Ectodermal cell (in vitro differentiated cells): ENCODE results near the gene GINS2.

ENCODE experiments used
- H3K27ac ChIP-seq: 2 replicates; pipeline ENCODE4 v1.7.0; 2013; ENCODE audit warnings: mild to moderate bottlenecking, low read depth, low read length; ENCODE audit not compliant: insufficient read depth, poor library complexity, severe bottlenecking
- H3K27me3 ChIP-seq: 2 replicates; pipeline ENCODE4 v1.7.0; 2013; ENCODE audit warnings: mild to moderate bottlenecking, low read length; ENCODE audit not compliant: insufficient read depth, control insufficient read depth, poor library complexity, severe bottlenecking
- H3K36me3 ChIP-seq: one replicate; pipeline ENCODE4 v1.7.0; 2013; ENCODE audit warnings: low read length; ENCODE audit not compliant: control insufficient read depth, insufficient read depth
- H3K4me1 ChIP-seq: one replicate; pipeline ENCODE4 v1.7.0; 2013; ENCODE audit warnings: low read length; ENCODE audit not compliant: control insufficient read depth, insufficient read depth
- H3K4me3 ChIP-seq: 2 replicates; pipeline ENCODE4 v1.7.0; 2013; ENCODE audit warnings: low read depth, low read length, control low read depth; ENCODE audit not compliant: insufficient read depth
- H3K9me3 ChIP-seq: 2 replicates; pipeline ENCODE4 v1.7.0; 2013; ENCODE audit warnings: mild to moderate bottlenecking, low read length, moderate library complexity; ENCODE audit not compliant: control insufficient read depth
- WGBS, 2 experiments: methylation state at CpG; one replicate each; pipeline ENCODE4 v1.1.7; 2013; ENCODE audit warnings: missing lambda C conversion rate in 2 of 2; 5-methylcytosine and 5-hydroxymethylcytosine counted together

The GINS2 gene

DNA sequence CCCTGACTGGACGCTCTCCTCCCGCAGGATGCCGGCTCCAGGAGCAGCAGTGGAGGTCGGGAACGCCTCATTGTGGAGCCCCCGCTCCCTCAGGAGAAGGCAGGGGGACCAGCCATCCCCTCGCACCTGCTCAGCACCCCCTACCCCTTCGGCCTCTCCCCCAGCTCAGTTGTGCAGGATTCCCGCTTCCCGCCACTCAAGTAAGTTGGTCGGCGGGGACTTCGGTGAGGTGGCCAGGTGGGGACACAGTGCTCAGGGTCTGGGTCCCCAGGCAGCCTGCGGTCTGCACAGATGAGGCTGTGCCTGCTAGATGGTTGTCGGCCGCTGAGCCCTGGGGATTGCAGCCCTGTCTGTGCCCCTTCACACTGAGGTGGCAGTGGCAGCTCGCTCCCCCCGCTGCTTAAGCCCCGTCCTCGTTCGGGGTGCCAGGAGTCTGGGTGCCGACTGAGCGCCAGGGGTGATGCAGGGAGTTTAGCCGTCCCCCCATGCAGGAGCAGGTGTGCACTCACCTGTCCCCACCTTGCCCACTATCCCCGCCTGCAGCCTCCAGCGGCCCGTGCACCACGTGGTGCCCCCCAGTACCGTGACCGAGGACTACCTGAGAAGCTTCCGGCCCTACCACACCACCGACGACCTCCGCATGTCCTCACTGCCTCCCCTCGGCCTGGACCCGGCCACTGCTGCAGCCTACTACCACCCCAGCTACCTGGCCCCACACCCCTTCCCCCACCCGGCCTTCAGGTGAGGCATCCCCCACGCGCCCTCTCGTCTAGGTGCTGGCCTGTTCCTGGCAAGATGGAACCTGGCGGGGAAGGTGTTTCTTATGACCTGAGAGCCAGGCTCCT lies 34.3 kb downstream of the GINS2 start:
- WGBS, 2 experiments, result 95% methylated on average over 41 of the region's 41 CpGs
- peaks cover 44% of the 10 kb centered on the region for H3K4me1 ChIP-seq
- no peaks in the 10 kb centered on the region for H3K9me3 ChIP-seq
- no peak overlapping the region for H3K4me3 ChIP-seq
- no peaks in the 10 kb centered on the region for H3K27me3 ChIP-seq
- H3K27ac ChIP-seq, result no peak overlapping the region
- H3K36me3 ChIP-seq, result peaks cover 8% of the 10 kb centered on the region

DNA sequence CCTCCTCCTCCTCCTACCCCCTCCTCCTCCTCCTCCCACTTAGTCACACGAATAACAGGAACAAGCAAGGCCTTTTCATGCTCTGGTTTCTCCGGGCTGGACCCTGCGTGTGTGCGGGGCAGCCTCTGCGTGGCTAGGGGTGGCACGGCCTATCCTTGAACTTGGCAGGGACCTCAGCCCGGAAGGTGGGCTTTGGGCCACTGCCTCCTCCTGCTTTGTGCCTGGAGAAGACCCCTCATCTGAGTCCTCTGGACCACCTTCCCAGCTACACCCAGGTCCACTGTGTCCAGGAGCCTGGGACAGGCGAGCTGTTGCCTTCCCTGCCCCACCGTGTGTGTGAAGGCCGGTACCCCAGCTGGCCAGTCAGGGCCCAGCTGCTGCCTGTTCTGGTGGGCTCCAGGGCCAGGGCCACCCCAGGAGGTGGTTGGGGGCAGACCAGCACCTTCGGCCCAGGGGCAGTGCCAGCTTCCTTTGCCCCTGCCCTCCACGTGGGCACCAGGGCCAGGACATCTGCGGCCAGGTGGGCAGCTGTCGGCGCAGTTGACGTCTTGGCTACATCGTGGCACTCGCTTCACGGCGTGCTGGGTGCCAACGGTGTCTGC lies 35.4 kb downstream of the GINS2 start:
- H3K36me3 ChIP-seq, result peaks cover 8% of the 10 kb centered on the region
- H3K27me3 ChIP-seq, result no peaks in the 10 kb centered on the region
- peaks cover 44% of the 10 kb centered on the region for H3K4me1 ChIP-seq
- WGBS, 2 experiments, result 93% methylated on average over 21 of the region's 21 CpGs
- H3K9me3 ChIP-seq, result no peaks in the 10 kb centered on the region
- no peak overlapping the region for H3K27ac ChIP-seq
- H3K4me3 ChIP-seq, result no peak overlapping the region

DNA sequence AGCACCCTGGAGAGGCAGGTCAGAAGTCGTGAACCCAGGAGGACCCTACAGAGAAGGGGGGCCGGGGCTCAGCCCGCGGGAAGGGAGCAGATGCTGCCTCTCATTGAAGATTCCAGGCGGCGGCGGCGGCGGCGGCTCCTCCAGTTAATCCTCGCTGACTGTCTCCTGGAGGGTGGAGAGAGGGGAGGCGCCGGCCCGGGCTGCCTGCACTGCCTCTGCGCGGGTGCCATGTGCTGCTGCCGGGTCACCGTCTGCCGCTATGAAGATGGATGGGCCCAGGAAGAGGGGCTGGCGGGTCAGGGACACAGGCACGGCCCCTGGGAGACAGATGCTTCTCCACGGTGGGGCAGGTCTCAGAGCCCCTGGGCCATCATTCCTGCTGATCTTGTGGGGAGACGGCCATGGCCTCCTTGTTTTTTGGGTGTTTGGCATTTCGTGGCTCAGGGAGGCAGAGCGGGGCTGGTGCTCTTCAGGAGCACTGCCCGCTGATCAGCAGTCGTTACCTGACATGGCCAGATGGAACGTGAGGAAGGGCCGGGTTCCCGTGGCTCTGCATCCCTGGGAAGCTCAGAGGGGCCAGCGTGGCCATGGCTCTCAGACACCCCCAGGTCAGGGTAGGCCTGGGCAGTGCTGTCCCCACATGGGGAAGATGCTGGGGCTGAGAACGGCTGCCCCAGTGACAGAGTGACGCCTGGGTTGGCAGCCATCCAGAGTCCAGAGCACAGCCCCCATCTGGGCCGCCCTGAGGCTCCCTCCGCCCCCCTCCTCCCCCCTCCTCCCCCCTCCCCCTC lies 36.1 kb downstream of the GINS2 start:
- H3K27me3 ChIP-seq, result no peaks in the 10 kb centered on the region
- peaks cover 44% of the 10 kb centered on the region for H3K4me1 ChIP-seq
- WGBS, 2 experiments, result 69 to 72% methylated on average over 33 of the region's 35 CpGs
- no peak overlapping the region for H3K4me3 ChIP-seq
- peaks cover 5% of the 10 kb centered on the region for H3K36me3 ChIP-seq
- H3K9me3 ChIP-seq, result no peaks in the 10 kb centered on the region
- peak overlapping the region; percentile 62 for H3K27ac ChIP-seq

DNA sequence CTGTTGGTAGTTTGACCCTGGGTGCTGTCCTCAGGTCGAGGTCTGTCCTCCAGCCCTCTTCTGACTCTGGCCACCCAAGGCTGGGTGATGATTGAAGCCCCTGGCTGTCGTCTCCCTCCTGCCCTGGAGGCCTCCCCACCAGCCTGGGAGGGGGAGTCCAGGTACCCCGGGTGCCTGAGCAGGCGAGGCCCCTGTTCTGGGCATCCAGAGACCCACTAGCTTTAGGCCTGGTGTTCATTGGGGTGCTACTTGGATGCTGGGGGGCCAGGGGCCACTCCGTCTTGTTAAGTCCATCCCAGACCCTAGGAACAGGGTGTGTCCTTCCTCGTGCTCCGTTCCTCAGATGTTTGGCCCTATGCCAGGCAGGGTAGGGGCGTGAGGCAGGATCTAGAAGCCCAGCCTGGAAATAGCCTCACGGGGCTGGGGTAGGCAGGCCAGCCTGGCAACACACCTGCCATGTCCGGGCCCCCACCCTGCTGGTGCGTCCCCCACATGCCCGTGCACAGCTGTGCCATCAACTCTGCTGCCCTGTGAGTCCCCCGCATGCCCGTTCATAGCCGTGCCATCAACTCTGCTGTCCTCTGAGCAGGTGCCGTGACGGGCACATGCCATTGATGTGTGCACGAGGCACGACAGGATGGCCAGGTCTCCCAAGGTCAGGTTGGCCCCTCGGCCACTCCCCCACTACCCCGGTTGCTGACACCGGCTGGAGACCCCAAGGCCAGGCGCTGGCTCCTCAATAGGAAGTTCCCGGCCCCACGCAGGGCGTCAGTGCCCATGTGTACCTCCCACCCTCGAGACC lies 36.9 kb downstream of the GINS2 start:
- H3K9me3 ChIP-seq, result no peaks in the 10 kb centered on the region
- 89 to 90% methylated on average over 27 of the region's 27 CpGs for WGBS, 2 experiments
- H3K36me3 ChIP-seq, result peaks cover 5% of the 10 kb centered on the region
- H3K4me1 ChIP-seq, result peaks cover 44% of the 10 kb centered on the region
- peak overlapping the region; percentile 62 for H3K27ac ChIP-seq
- H3K27me3 ChIP-seq, result no peaks in the 10 kb centered on the region
- no peak overlapping the region for H3K4me3 ChIP-seq

DNA sequence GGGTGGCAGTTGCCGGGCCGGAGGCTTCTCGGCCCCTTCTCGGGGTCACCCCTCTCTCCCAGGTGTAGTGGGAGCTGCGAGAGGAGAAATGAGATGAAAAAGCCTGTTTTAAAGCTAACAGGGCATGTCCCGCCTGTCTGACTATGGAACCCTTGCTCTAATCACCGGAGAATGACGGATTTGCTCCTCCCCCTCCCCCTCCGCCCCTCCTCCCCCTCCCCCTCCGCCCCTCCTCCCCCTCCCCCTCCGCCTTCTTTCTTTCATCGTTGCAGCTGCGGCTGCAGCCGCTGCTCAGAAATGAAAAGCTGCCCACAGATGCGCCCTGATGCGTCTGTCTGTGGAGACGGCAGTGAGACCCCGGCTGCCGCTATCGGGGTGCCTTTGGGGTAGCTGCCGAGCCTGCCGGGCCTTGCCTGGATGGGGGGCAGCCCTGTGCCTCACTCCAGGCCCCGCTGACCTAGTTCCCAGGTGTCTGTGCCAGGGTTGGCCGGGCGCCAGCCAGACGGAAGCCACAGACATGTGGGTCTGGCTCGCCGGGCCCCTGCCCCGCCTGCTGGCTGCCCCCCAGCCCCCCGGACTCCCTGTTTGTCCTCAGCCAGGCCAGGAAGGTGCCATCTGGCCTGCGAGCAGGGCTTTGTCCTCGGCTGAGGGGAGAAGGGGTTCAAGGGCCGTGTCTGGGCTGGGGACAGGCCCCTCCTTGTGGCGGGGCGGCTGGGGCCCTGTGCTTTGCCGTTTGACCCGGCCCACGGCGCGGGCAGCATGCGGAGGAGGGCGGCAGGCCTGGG lies 37.7 kb downstream of the GINS2 start:
- peaks cover 44% of the 10 kb centered on the region for H3K4me1 ChIP-seq
- 76 to 79% methylated on average over 35 to 38 of the region's 42 CpGs for WGBS, 2 experiments
- H3K27ac ChIP-seq, result peak overlapping the region; percentile 60

DNA sequence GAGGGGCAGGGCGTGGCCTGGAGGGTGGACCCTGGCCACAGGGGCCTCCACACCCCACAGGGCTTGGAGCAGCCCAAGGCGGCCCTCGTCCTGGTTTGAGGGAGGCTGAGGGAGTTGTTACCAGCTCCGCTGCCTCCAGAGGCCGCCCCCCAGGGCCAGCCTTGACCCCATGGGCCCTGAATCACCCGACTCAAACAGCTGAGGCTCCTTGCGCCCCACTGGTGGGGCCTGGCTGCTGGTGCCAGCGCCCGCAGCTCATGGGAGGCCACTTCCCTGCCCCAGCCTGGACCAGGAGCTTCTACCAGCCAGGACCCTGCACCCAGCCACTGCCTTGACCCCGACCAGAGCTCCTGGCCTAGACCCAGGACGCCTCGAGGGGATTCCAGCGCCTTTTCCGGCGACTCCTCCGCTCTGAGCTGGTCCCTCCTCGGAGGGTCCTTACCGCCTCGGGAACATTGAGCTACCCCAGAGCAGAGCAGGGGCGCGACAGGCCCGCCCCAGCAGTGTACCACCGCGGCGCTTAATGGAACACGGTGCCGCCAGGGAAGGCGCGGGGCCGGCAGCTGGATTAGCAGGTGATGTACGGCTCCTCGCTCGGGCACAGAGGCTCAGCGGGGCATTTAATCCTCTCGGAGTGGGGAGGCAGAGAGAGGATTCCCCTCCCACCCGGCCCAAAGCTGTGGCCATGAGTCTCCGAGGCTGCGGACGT lies 38.5 kb downstream of the GINS2 start:
- H3K9me3 ChIP-seq, result no peaks in the 10 kb centered on the region
- H3K27me3 ChIP-seq, result no peaks in the 10 kb centered on the region
- peak overlapping the region; percentile 55 for H3K27ac ChIP-seq
- H3K4me3 ChIP-seq, result no peak overlapping the region
- H3K4me1 ChIP-seq, result peaks cover 44% of the 10 kb centered on the region
- H3K36me3 ChIP-seq, result no peaks in the 10 kb centered on the region
- 78 to 85% methylated on average over 39 of the region's 39 CpGs for WGBS, 2 experiments

More for the DNA sequence above, 37.7 kb downstream of the GINS2 start:
- Histone ChIP-seq H3K4me3 (no peak overlapping the region), H3K27me3 (no peaks in the 10 kb centered on the region), H3K9me3 (no peaks in the 10 kb centered on the region), H3K36me3 (no peaks in the 10 kb centered on the region)

DNA sequence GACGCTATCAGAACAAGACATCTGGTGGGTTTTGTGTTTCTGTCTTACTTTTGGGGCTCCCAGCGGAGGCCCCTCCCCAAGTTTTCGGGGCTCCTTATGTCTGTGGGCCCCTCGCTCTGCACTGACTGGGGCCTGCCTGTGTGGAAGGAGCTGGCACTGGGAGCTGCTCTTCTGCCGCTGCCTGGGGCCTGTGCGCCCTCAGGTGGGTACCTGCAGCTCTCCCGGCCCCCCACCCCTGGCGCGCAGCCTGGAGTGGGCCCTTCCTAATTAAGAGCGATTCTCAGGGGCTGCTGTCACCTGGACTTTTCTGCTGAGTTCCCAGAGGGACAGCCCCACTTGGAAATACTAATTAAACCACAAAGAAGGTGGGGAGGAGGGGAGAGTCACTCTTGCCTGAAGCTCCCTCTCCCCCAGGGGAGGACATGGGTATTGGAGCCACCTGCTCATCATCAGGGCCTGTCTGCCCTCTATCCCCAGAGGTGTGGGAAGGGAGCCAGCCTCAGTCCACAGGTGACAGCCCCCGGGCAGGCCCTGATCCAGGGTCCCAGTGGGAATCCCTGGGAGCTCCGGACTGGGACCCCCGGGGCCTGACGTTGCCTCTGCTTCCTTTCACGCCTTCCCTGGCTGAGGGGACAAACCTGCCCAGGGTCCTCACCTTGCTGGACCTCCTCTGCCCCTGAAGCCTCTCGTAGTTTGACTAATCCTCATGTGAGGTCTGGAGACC lies 39.2 kb downstream of the GINS2 start:
- H3K27ac ChIP-seq, result no peak overlapping the region
- H3K36me3 ChIP-seq, result no peaks in the 10 kb centered on the region
- H3K4me3 ChIP-seq, result no peak overlapping the region
- 87 to 88% methylated on average over 16 of the region's 16 CpGs for WGBS, 2 experiments
- no peaks in the 10 kb centered on the region for H3K9me3 ChIP-seq
- H3K27me3 ChIP-seq, result no peaks in the 10 kb centered on the region
- H3K4me1 ChIP-seq, result peaks cover 37% of the 10 kb centered on the region

DNA sequence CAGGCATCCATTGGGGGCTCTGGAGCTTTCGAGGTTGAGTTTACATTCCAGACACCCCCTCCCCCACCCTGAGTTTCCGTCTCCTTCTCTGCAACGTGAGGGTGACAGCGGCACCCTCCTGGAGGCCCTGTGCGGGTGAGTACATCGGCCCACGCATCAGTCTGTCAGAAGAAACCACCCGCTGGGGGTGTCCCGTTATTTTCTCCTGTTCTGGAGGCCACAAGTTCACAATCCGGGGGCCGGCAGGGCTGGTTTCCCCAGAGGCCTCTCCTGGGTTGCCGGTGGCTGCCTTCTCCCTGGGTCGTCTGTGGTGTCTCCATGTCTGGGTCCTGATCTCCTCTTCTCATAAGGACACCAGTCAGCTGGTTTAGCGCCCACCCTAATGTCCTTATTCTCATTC lies 39.9 kb downstream of the GINS2 start:
- H3K27me3 ChIP-seq, result no peaks in the 10 kb centered on the region
- H3K27ac ChIP-seq, result no peak overlapping the region
- H3K36me3 ChIP-seq, result no peaks in the 10 kb centered on the region
- no peaks in the 10 kb centered on the region for H3K9me3 ChIP-seq
- H3K4me3 ChIP-seq, result no peak overlapping the region
- H3K4me1 ChIP-seq, result peaks cover 34% of the 10 kb centered on the region
- 92 to 94% methylated on average over 14 of the region's 14 CpGs for whole genome bisulfite sequencing, 2 experiments
